Endothelial cell of umbilical vein (primary cell): ENCODE measurements around the gene CDIP1. TPM values are rescaled to one million over a fixed set of nuclear protein-coding genes. Genes with fewer than 3 reads are reported as not detected.

Experiments used
- BruUV-seq: library from RNA; stranded (reverse); fragments of 400-500 nt; replicated peaks from 2 replicates; lab custom pipeline; 2021; lab: Mats Ljungman, UMichigan
- CTCF ChIA-PET: fragments of 300-600, 350-600 bp; sonication (Branson Sonifier 250); formaldehyde crosslinking; loops from one replicate; lab custom pipeline; 2021; ENCODE audit warnings: antibody characterized with exemption, inconsistent platforms; lab: Charles Lee
- POLR2A ChIA-PET: fragments of 300-600, 350-600 bp; sonication (Branson Sonifier 250); formaldehyde crosslinking; loops from one replicate; lab custom pipeline; 2021; ENCODE audit warnings: antibody characterized with exemption, inconsistent platforms; lab: Charles Lee
- DNase-seq: peaks from one replicate; pipeline ENCODE4 v3.0.0-alpha.2; 2011; ENCODE audit warnings: low read depth, low spot score
- FAIRE-seq: peaks from 2 replicates; lab custom pipeline; 2011; peaks lifted over from hg19 to GRCh38; lab: Jason Lieb, UNC
- H2AFZ ChIP-seq: 2 replicates; pipeline ENCODE4 v1.6.0; 2012; ENCODE audit warnings: low read depth, low read length, control low read depth, inconsistent platforms
- H3K27ac ChIP-seq: 2 replicates; pipeline ENCODE4 v1.5.1; 2011; ENCODE audit warnings: low read depth, mild to moderate bottlenecking, control low read depth, low read length, moderate library complexity; ENCODE audit not compliant: insufficient read depth
- H3K27me3 ChIP-seq, 2 experiments: 2 replicates each; pipeline versions ENCODE4 v1.6.0 to v1.6.1; 2011; ENCODE audit warnings: low read length in 2 of 2, mixed read lengths in 1 of 2; ENCODE audit not compliant: control insufficient read depth in 2 of 2, insufficient read depth in 2 of 2
- H3K36me3 ChIP-seq, 2 experiments: 2 replicates in 1 of 2; 3 replicates in 1 of 2; pipeline ENCODE4 v1.5.1; 2011; ENCODE audit warnings: low read length in 2 of 2, mild to moderate bottlenecking in 1 of 2, moderate library complexity in 1 of 2; ENCODE audit not compliant: control insufficient read depth in 2 of 2, insufficient read depth in 2 of 2; ENCODE audit errors: extremely low read depth in 1 of 2
- H3K4me1 ChIP-seq: 3 replicates; pipeline ENCODE4 v1.5.1; 2011; ENCODE audit warnings: mild to moderate bottlenecking, low read length; ENCODE audit not compliant: control insufficient read depth, insufficient read depth; ENCODE audit errors: extremely low read depth
- H3K4me2 ChIP-seq: 2 replicates; pipeline ENCODE4 v1.6.1; 2011; ENCODE audit warnings: low read length, control low read depth, mixed read lengths; ENCODE audit not compliant: insufficient read depth
- H3K4me3 ChIP-seq, 3 experiments: fragments of 200-600 bp in 1 of 3; sonication (generic), shearing (Covaris generic) in 1 of 3; replicated peaks in 1 of 3; 2 replicates each; pipeline ENCODE4 v1.5.1; 2011 to 2016; ENCODE audit warnings: control low read depth in 3 of 3, low read length in 3 of 3, mild to moderate bottlenecking in 2 of 3, inconsistent platforms in 1 of 3, low read depth in 1 of 3, moderate library complexity in 1 of 3; ENCODE audit not compliant: insufficient read depth in 1 of 3
- H3K79me2 ChIP-seq: 2 replicates; pipeline ENCODE4 v1.6.0; 2012; ENCODE audit warnings: low read length, inconsistent platforms; ENCODE audit not compliant: control insufficient read depth, insufficient read depth
- H3K9ac ChIP-seq: replicated peaks from 2 replicates; pipeline ENCODE3; 2011; ENCODE audit warnings: low read length, control low read depth; ENCODE audit not compliant: insufficient read depth; ENCODE audit errors: extremely low read depth
- H3K9me1 ChIP-seq: replicated peaks from 3 replicates; pipeline ENCODE4 v1.6.0; 2011; ENCODE audit warnings: mild to moderate bottlenecking, low read length; ENCODE audit not compliant: control insufficient read depth, insufficient read depth; ENCODE audit errors: extremely low read depth
- H3K9me3 ChIP-seq: replicated peaks from 2 replicates; pipeline ENCODE4 v1.5.1; 2012; ENCODE audit warnings: low read length, inconsistent platforms; ENCODE audit not compliant: control insufficient read depth, insufficient read depth
- H4K20me1 ChIP-seq: replicated peaks from 2 replicates; pipeline ENCODE3; 2011; ENCODE audit warnings: mild to moderate bottlenecking, low read length; ENCODE audit not compliant: control insufficient read depth, insufficient read depth; ENCODE audit errors: extremely low read depth
- EZH2 ChIP-seq: IDR thresholded peaks from 2 replicates; pipeline ENCODE4 v1.6.1; 2012; ENCODE audit warnings: borderline replicate concordance, low read depth, mild to moderate bottlenecking, moderate library complexity, low read length, inconsistent platforms; ENCODE audit not compliant: severe bottlenecking
- FOS ChIP-seq: IDR thresholded peaks from 2 replicates; pipeline ENCODE4 v1.6.1; 2011; ENCODE audit warnings: mild to moderate bottlenecking, low read length, moderate library complexity, borderline replicate concordance; ENCODE audit not compliant: insufficient read depth
- GATA2 ChIP-seq: IDR thresholded peaks from 2 replicates; pipeline ENCODE4 v1.7.0; 2011; ENCODE audit warnings: low read depth, mild to moderate bottlenecking, moderate library complexity, mixed read lengths, low read length; ENCODE audit not compliant: insufficient read length, insufficient read depth
- JUN ChIP-seq: IDR thresholded peaks from 2 replicates; pipeline ENCODE4 v1.6.1; 2011; ENCODE audit warnings: borderline replicate concordance, low read depth; ENCODE audit not compliant: insufficient read length, insufficient read depth
- MAX ChIP-seq: IDR thresholded peaks from 2 replicates; pipeline ENCODE4 v1.6.1; 2011; ENCODE audit not compliant: insufficient read depth, insufficient read length
- MYC ChIP-seq: IDR thresholded peaks from one replicate; pipeline ENCODE4 v1.6.1; 2011; ENCODE audit warnings: mild to moderate bottlenecking, low read depth, low read length
- POLR2A ChIP-seq: IDR thresholded peaks from 2 replicates; pipeline ENCODE4 v1.6.1; 2012; ENCODE audit warnings: low read depth, mild to moderate bottlenecking, control low read depth, low read length
- POLR2AphosphoS5 ChIP-seq: IDR thresholded peaks from 2 replicates; pipeline ENCODE4 v1.6.1; 2012; ENCODE audit warnings: low read depth, mild to moderate bottlenecking, control low read depth, low read length, moderate library complexity; ENCODE audit not compliant: insufficient read depth
- dilution Hi-C: fragments of 300-500 bp; cut with MboI; formaldehyde crosslinking; loops from one replicate; pipeline ENCODE4 v1.15.0; 2019; ENCODE audit warnings: low sequenced_read_pairs; ENCODE audit not compliant: extremely low pct_ligation_motif_present
- intact Hi-C: fragments of 100-400 bp; cut with micrococcal nuclease; formaldehyde crosslinking; loops from one replicate; pipeline ENCODE4 v1.10.0; 2022
- polyA plus RNA-seq, 4 experiments: library from polyadenylated mRNA; depleted of rRNA in 3 of 4; stranded (reverse) in 3 of 4; unstranded in 1 of 4; fragments of >200 nt; gene quantifications; 2 replicates each; pipeline versions ENCODE4 v1.2.1 to v1.2.3, GENCODE V29; 2011 to 2012; ENCODE audit warnings: missing spikeins in 1 of 4
- total RNA-seq: library from RNA; stranded (reverse); gene quantifications from 2 replicates; pipeline ENCODE4 v1.2.3, GENCODE V29; 2021
- TF ChIP-seq, protein P1 (sequence below), 2 donors: IDR thresholded peaks; 1 replicate in 1 of 2; 2 replicates in 1 of 2; pipeline ENCODE4 v1.5.1; 2011; ENCODE audit warnings: low read length in 2 of 2, mild to moderate bottlenecking in 2 of 2, moderate library complexity in 2 of 2, control low read depth in 1 of 2, inconsistent platforms in 1 of 2, low read depth in 1 of 2; ENCODE audit not compliant: insufficient read depth in 1 of 2; ENCODE audit errors: extremely low read depth in 1 of 2

Gene CDIP1
- total and polyA plus RNA-seq, 2 donors (not counting 3 experiments of a cell fraction or from before 2014, with no cell fraction given) = 33.9 to 37.4 TPM

DNA sequence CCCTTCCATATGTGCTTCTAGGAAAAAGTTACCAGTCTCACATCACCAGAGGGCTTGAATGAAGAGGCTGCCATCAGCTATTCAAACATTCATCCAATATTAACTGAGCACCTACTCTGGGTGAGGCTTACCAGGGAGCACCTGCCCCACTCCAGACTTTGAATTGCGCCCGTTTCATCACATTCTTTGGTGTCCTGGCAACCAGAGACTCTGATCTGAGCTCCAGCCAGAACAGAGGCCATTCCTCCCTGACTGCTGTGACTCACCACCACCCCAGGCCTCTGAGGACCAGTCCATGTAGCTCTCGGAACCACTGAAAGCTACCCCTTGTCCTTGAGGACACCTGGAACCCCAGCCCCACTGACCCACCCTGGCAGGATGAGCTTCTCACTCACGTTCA lies 17.5 kb upstream of the CDIP1 start, which contains the start of gene C16orf96:
C16orf96 (plus strand) TSS at position 229 of the 400 bp plus-strand sequence; CDS start at position 379, 150 bp downstream.
- DNase-seq (no peak), FAIRE-seq (no peak)
- TF ChIP-seq POLR2A (no peak), JUN (no peak), MYC (no peak), GATA2 (no peak), POLR2AphosphoS5 (no peak), EZH2 (no peak), MAX (no peak), FOS (no peak)
- TF ChIP-seq, protein P1, sequence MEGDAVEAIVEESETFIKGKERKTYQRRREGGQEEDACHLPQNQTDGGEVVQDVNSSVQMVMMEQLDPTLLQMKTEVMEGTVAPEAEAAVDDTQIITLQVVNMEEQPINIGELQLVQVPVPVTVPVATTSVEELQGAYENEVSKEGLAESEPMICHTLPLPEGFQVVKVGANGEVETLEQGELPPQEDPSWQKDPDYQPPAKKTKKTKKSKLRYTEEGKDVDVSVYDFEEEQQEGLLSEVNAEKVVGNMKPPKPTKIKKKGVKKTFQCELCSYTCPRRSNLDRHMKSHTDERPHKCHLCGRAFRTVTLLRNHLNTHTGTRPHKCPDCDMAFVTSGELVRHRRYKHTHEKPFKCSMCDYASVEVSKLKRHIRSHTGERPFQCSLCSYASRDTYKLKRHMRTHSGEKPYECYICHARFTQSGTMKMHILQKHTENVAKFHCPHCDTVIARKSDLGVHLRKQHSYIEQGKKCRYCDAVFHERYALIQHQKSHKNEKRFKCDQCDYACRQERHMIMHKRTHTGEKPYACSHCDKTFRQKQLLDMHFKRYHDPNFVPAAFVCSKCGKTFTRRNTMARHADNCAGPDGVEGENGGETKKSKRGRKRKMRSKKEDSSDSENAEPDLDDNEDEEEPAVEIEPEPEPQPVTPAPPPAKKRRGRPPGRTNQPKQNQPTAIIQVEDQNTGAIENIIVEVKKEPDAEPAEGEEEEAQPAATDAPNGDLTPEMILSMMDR (IDR thresholded peaks at IDR 0.05; ENCODE audit: extremely low read depth in 1 of 2, insufficient read depth in 1 of 2, low read depth in 1 of 2, low read length in 2 of 2) = no peak
- no peaks in the 10 kb centered on the region for H3K79me2 ChIP-seq
- dilution Hi-C loops (no loop called here), intact Hi-C loops (no loop called here)
- H3K9ac ChIP-seq = no peak within 1 kb of the TSS
- CTCF ChIA-PET = interaction anchor here (0.6 to 1.5 kb wide), 7 partner anchors 10 to 49 kb away, joined by 3 to 6 read pairs (median 3); no protein-coding TSS in a partner anchor
- H4K20me1 ChIP-seq = no peaks in the 10 kb centered on the region
- H2AFZ ChIP-seq = no peak within 1 kb of the TSS
- POLR2A ChIA-PET = no interaction called here
- no peak within 1 kb of the TSS for H3K4me2 ChIP-seq
- no peaks in the 10 kb centered on the region for H3K27me3 ChIP-seq
- H3K9me3 ChIP-seq = no peaks in the 10 kb centered on the region
- H3K4me3 ChIP-seq = no peak within 1 kb of the TSS
- no TSS peak for BruUV-seq
- H3K36me3 ChIP-seq = no peaks in the 10 kb centered on the region
- no peaks in the 10 kb centered on the region for H3K9me1 ChIP-seq
- H3K27ac ChIP-seq = no peak within 1 kb of the TSS
- no peaks in the 10 kb centered on the region for H3K4me1 ChIP-seq
